Stimulated activated CD4-positive, alpha-beta T cell treated with anti-CD3 and anti-CD28 coated beads, Interleukin-12 subunit alpha, Interleukin-12 subunit beta, amount 100 ng/mL, for 4 hours (primary cell): ENCODE data around the gene TBC1D16.

Source experiments
- DNase-seq: peaks from one replicate; pipeline ENCODE4 v3.0.0-alpha.2; 2020

The TBC1D16 gene

DNA sequence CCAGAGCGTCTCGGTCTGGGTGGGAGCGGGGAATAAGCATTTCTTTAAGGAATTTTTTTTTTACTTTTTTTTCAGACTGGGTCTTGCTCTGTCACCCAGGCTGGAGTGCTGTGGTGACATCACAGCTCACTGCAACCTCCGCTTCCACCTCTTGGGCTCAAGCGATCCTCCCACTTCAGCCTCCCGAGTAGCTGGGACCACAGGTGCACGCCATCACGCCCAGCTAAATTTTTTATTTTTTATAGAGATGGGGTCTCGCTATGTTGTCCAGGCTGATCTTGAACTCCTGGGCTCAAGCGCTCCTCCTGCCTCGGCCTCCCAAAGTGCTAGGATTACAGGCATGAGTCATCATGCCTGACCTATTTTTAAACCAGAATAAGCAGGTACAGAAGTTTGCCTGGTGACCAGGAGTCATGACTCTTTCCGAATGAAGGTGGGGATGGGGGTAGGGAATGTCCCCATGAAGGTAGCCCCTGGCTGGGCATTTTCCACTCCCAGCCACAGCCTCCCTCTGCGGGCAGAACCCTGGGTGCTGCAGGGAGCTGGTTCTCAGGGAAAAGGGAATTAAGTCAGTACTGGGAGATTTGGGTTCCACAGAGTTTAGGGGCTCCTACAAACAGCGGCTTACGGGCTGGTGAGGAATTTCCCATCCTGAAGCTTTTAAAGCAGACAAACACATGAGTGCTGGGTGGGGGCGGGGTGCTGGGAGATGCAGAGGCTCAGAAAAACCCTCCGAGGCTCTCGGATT is 48.3 kb downstream of the TBC1D16 start:
- DNase-seq, result no peak

DNA sequence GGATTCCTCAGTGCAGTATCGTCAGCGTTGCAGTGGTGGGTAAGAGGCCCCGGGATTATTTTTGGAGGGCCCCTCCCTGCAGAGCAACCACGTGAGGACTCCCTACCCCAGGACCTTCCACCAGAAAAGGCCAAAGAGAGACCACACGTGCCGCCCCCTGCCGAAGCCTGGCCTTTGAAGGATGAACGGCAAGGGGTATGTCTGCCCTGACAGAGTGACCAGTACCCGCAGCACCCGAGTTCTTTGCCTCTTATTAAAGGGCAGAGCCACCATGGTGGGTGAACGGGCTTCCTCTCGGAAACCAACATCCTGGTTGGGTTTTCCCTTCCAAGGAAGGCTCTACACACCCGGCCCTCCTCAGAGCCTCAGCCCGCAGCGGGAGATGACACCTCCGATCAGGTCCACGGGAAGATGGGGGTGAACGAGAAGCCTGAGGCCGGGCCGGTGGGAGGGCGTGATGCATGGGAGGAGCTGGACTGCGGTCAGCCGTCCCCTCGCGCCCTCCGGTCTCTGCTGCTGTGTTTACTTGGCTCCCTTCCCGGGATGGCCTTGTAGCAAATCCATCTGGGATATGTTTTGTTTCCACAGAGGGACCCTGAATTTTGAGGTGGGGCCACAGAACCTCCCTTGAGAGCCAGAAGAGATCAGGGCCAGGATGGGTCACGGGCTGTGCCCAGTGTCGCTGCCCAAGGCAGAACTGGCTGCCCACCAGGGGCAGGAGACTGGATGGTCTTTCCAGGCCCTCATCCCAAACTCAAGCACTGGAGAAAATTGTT is 49.1 kb downstream of the TBC1D16 start:
- no peak for DNase-seq

DNA sequence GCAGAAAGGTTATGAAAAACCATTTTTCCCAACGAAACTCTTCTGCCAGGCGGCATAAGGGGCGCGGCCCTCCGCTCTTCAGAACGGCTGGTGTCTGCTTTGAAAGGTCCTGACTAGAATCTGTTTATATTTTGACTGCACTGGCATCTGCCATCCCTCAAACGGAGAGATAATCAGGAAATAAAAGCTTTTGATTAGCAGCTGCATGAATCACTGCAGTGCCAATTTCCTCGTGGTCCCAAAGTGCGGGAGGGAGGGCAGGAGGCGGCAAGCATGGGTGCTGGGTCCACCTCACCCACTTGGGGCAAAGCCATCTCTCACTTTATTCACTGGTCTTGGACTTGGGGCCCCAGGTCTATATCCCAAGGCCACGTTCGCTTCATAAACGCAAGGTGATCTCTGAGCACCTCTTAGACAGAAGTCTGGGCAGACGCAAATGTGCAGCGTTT is 49.7 kb downstream of the TBC1D16 start:
- no peak for DNase-seq

DNA sequence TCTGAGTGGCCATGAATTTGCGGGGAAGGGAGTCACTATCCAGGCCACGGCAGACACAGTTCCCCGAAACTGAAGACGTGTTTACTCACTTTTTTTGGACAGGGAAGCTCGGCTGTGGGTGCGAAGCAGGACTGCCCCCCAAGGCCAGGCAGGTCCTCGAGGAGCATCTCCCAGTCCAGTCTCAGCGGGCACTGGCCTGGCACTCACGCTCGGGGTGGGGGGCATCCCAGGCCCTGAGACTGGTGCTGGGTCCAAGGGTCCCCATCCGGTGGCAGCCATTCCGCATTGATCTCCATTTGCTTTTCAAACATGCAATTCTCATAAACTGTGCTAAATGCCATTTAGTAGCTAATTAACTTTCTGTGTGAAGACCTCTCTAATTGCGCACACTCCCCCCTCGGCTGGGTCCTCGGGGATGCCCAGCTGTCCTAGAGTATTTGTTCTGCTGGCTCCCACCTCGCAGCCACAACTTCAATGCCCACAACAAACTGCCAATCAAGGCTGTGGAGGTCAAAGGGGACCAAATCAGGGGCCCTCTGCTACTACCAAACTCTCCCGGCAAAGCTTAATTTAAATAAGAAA is 50.2 kb downstream of the TBC1D16 start:
- no peak for DNase-seq

DNA sequence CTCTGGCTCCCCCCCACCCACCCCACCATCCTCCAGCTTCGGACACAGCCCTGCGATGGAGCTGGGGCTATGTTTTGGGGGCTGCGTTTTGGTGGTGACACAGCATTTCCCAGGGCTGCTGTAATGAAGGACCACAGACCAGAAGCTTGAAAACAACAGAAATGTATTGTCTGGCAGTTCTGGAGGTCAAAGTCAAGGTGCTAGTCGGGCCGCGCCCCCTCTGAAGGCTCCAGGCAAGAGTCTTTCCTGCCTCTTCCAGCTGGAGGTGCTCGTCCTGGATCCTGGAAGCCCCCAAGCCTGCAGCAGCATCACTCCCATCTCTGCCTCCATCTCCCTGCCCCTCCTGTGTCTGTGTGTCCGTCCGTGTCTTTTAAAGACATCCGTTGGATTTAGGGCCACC is 50.8 kb downstream of the TBC1D16 start:
- no peak for DNase-seq

DNA sequence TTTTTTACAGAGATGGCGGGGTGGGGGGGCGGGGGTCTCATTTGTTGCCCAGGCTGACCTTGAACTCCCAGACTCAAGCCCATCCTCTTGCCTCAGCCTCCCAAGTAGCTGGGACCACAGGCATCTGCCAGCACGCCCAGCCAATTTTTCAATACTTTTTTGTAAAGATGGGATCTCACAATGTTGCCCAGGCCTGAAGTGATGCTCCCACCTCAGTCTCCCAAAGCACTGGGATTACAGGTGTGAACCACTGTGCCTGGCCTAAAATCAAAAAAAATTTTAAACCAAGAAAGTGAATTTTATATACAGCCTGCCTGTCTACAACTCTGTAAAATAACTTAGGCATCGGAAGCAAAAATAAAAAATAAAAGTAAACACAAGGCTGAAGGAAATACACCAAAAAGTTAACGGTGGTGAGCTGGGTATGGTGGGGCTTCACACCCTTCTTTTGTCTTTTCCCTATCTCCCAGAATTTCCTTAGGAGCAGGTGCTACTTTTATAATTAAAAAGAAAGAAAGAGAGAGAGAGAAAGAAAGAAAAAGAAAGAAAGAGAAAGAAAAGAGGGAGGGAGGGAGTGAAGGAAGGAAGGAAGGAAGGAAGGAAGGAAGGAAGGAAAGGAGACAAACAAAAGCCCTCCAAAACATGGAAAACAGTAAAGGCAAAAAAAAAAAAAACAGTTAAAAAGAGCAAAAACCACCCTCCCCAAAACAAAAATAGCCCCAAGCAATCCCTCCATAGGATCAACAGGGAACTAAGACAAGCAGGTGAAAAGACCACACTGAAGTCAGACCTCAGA is 51.4 kb downstream of the TBC1D16 start:
- no peak for DNase-seq

DNA sequence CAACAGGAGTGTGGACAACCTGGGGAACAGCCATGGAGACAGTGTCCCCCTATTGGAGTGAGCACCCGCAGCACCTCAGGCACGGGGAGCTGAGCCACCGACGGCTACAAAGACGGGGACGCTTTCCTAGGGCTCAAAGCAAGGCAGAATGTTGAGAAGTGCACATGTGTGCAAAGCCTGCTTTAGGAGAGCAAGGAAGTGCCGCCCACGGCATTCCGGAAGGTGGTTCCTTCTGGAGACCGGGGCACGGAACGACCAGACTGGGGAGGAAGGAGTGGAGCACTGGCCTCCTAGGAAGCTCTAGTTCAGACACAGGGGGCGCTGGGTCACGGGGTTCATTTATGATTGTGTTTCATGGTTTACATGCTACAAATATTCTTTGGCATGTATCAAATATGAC is 52.2 kb downstream of the TBC1D16 start:
- no peak for DNase-seq

DNA sequence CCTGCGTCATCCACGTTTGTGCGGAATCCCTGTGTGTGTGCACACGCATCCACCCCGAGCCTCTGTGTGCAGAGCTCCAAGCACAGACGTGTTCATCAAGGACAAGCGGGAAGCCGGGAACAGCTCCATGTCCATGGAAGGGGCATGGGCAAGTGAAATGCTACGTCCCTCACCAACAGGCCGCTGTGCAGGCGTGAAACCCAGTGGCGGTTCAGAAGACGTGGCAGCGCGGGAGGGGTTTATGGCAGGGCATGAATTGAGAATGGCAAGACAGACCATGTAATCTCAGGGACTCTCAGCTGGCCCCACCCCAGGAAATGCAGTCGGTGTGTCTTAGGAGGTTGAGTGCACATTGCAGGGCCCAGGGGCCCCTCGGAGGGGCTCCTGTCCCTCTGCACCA is 52.7 kb downstream of the TBC1D16 start:
- no peak for DNase-seq

DNA sequence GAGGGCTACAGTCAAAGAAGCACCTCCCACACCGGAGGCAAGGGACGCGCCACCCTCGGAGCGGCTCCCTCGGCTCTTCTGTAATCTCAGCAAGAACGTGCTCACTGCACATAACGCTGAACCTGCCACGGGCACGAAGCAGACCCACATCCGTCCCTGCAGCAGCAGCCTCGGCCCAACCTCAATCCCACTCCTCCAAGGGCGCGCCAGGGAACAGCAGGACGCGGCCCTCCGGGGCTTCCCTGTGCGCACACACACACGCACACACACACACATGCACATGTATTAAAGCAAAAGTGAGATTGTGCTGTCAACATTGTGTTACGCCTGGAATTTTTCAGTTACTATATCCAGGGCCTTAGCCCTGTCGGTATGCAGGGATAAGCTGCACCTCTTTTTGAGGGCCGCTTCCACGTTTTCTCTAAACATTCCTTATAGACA is 54.0 kb downstream of the TBC1D16 start:
- DNase-seq, result no peak

DNA sequence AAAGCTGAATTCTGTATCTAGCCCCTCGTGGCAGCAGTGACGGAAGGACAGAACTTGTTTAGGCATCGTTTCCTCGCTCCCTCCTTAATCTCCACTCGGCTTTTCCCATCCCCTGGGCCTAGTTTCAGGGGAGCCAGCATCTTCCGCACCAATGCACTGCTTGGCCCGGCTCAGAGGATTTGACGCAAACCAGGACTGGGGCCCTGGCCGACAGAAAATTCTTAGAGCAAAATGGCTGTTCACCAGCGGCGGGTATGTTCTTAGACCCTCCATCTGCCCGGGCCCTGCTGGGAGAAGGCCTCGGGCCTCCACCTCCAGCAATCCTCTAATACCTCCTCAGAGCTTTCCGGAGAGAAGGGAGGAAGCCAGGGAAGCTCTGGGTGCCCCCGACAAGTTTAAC is 54.6 kb downstream of the TBC1D16 start:
- DNase-seq, result no peak

DNA sequence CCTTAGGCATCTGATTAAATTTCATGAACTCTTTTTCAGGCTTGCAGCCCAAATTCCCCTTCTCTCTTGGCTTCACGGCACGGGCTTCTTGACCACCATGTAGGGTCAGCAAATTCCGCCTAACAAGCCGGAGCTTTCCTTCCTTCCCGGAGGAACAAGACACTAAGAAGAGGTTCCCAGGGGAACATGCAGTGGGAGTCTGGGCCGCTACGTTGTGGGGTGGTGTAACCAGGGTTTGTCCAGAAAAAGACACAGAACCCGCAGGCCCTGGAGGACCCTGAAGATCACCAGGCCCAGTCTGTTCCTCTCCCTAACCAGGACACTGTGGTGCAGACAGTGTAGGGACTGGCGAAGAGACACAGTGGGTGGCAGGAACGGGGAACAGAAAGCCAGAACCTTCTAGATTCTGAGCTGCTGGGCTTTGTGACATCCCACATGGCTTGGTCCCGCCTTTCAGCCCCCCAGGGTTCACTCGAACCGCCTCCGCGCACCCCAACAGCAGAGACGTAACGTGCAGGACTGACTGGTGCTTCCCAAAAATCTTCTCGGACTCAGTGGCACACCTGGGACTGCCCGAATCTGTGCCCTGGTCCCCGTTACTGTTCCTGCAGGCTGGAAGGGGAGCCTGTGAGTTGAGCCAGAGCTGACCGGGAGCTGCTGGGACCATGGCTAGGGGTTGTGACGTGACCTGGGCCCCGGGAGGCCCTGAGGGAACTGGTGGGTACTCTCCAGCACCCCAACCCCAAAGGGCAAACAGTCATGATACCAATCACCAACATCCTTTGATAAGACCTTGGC is 55.2 kb downstream of the TBC1D16 start:
- no peak for DNase-seq

DNA sequence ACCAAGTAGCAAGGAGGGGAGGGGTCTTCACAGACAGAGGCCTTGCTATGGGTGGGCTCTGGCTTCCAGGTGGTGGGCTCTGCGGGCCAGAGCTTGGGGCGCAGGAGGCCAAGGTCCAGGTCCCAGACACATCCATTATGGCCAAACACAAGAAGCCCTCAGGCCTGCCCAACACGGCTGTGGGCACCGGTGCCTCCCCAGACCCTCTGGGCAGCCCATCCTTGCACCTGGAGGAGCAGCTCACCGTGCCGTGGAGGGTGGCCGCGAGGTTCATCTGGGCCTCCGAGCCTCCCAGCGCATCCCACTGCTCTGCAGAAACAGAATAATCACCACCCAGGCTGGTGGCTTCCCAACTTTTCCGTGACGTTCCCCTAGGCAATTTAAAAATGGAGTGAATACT is 55.9 kb downstream of the TBC1D16 start:
- no peak for DNase-seq

DNA sequence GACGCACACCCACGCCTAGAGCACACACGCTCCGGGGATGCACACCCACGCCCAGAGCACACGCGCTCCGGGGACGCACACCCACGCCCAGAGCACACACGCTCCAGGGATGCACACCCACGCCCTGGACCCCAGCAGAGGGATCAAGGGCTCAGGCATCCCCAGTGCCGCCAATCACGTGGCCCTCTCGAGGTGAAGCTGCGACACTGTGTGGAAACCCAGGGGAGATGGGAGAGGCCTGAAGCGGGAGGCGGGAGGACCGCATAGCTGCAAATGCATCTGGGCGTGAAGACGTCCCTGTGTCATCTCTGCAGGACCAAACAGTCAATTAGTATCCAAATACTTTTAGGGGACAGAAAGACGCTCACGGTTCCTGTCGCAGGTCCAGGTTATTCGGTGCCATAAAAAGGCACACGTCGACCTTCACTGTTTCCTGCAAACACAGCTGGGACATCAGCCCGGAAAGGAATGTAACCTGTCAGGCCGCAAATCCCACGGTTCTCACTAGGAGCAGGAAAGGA is 56.4 kb downstream of the TBC1D16 start:
- DNase-seq, result no peak

DNA sequence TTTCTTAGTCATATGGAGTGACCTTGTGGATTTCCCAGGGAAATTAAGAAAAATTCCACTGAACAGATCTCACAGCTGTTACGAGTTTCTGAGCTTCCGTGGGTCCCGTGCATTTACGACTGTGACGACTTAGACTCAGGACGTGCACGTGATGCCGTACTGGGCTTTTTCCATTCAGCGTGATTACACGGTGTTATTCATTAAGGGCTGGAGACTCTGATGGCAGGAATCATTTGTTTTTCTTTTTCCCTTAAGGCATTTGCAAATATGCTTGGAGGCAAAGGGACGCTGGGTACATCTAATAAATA is 57.2 kb downstream of the TBC1D16 start:
- no peak for DNase-seq

DNA sequence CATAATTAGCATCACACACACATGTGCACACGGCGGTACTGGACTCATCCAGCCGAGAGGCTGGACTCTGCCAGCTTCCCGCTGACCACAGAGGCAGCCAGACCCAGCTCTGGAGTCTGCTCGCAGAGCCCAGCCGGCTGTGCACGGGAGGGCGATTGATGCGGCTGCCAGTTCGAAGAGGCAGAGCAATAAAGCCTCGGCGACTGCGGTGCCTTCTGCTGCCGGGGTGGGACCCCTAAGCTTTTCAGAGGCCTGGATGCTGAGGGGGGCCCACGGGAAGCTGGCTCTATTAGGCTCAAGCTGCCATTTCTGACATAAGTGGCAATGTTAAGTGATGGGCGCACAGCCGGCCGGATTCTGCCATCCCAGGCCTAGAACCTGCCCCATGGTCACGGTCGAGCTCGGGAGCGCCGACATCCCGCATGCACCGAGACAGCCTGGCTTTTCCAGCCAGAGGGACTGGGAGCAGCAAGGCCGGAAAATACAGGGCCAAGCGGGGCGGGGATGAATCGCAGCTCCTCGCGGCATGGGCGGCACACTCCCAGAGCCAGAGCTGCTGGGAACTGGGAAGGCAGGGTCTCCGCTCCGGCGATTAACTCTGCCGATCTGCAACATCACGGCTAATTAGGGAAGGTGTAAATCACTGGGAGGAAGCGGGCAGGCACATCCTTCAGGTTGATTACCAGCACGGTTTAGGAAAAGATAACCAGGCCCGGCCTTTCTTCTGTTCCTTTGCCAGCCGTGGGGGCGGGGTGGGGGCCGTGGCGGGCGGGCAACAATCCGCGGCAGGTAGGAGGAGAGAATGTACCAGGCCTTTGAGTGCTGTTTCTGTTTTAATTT is 57.7 kb downstream of the TBC1D16 start:
- no peak for DNase-seq

DNA sequence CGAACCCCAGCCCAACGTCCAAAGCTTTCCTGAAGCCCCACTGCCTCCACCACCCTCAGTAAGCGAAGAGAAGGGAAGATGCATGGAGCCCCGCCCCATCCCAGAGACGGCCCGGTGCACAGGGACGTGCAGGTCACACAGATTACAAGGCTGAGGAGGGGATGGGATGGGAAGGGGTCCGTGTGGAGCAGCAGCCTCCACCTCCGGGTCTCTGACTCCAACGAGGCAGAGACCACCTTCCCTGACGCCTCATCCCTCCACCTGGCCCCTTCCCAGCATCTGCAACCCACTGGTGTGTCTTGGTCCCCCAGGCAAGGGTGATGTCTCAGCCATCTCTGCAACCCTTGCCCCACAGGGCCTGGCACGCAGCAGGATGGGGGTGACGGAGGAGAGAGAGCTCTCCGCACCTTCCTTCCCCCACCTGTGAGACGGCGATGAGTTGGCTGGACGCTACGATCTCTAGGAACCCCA is 58.5 kb downstream of the TBC1D16 start:
- DNase-seq, result no peak

DNA sequence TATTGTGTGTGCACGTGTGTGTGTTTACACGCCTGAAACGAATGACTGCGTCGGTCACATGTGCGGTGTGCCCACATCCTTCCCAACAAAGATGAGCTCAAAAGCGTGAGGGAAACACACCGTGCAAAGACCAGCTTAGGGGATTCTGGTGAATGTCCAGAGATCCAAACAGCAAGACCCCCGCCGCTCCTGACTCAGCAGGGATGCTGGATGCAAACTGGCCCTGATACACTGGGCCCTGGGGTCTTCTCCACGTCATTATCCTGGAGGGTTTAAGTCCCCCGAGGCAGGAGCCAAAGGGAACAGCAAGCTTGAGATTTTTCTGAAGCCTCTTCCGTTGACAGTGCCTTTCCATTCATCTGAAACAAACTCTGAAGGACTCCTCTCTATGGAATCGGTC is 59.2 kb downstream of the TBC1D16 start:
- no peak for DNase-seq

DNA sequence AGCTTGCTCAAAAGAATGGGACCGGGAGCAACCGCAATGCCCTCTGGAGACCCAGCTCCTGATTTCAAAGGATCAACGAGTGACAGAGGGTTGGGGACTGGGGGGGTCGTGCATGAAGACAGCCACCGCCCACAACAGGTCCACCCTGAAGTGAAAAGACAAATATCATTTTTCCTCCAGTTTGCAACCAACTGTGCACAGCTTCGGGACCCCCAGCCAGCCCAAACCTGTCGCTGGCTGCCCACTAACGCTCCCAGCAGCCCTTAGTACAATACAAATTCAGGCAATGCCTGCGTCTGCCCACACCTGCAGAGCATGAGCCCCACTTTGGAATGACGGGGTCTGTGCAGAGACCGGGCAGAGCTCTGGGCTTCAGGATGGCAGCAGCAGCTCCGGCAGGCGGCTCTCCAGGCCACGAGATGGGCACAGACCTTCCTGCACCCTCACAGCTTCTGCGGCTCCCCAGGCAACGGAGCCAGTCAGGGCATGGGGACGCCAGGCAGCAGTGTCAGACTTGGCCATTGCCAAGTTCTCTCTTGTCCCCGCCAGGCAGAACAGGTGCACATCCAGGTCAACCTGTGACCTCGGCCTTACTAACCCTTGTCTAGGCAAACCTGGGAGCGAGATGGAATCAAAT is 60.1 kb downstream of the TBC1D16 start:
- DNase-seq, result no peak

DNA sequence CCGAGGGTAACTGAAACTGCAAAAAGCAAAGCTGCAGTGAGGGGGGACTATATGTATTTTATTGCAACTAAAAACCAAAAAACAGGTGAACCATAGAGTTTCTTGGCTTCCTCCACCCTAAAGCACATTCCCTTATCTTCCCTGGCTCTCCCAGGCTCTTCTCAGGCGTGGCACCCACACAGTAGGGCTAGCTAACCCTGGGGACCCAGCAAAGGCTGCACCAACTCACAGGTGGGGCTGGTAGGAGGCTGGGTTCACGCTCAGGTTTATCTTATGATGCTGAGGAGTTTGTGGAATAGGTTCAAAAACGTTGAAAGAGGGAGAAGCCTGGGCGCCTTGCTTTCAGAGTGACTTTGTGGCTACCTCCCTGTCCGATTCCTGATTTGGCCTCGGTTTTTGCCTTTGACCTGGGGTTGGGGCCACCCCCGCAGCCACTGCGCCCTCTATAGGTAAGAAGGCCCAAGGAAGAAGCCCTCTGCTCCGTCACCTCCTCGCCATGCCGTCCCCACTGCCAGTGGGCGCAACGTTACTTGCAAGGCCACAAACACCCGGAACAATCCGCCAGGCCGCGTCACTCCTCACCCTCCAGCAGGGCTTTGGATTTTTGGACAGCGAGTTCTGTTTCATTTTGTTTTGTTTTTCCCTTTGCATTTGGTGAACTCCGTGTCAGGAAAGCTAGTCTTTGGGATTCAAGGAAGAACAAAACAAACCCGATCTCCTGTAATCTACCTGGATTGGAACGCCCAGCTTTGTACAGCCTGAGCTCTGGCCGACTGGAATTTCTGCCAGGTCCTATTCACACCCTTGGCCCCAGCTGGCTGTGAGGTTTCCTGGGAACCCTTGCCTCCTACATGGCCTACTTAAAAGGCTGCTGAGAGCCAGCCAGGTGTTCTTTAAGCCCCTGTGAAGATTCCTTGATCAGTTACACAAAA is 60.8 kb downstream of the TBC1D16 start:
- DNase-seq, result no peak

DNA sequence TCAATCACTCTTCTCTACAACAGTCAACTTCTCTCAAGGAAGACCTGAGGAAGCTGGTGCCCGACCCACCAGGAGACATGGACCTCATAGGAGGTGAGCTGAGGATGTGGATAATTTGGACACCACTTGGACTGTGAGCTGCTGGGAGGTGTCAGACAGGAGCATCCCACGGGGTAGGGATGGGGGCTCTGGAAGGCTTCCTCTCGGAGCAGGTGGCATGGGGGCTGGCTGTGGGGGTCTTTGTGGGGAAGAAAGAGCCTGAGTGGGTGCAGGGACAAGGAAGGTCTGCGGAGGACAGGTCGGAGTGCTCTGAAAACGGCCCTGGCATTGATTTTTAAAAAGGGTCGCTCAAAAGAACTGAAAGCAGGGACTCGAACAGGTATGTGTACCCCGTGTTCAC is 64.0 kb downstream of the TBC1D16 start:
- no peak for DNase-seq
